HG03139 (cell line): ENCODE data around the gene TMEFF2.
"Not testable (repeated sequence)": the region's sequence is repeated elsewhere in the genome, so short reads cannot be mapped to it uniquely, and the experiment has no call there.

Experiments used
- ATAC-seq: cut with Tn5 transposase; IDR thresholded peaks from one replicate; pipeline ENCODE4 v1.9.1; 2021; ENCODE audit not compliant: unreplicated experiment

Gene TMEFF2

GRCh38 chr2:192132604-192133003 lies 62.1 kb downstream of the TMEFF2 start:
- ATAC-seq: not testable (repeated sequence)

GRCh38 chr2:192130312-192130711 lies 64.4 kb downstream of the TMEFF2 start:
- ATAC-seq: not testable (repeated sequence)

GRCh38 chr2:192128655-192129054 lies 66.1 kb downstream of the TMEFF2 start:
- no peak for ATAC-seq

- ATAC-seq: no peak
Observed at GRCh38 chr2:192127434-192127833, 67.3 kb downstream of the TMEFF2 start.

- ATAC-seq: no peak
Observed at GRCh38 chr2:192126912-192127311, 67.8 kb downstream of the TMEFF2 start.

GRCh38 chr2:192126426-192126825 lies 68.3 kb downstream of the TMEFF2 start:
- ATAC-seq: no peak

GRCh38 chr2:192124571-192124970 lies 70.2 kb downstream of the TMEFF2 start:
- ATAC-seq: no peak

- no peak for ATAC-seq
Observed at GRCh38 chr2:192123847-192124246, 70.9 kb downstream of the TMEFF2 start.

GRCh38 chr2:192122946-192123345 lies 71.8 kb downstream of the TMEFF2 start:
- ATAC-seq: no peak

GRCh38 chr2:192122141-192122540 lies 72.6 kb downstream of the TMEFF2 start:
- ATAC-seq: no peak

GRCh38 chr2:192119536-192119935 lies 75.2 kb downstream of the TMEFF2 start:
- no peak for ATAC-seq

- no peak for ATAC-seq
Observed at GRCh38 chr2:192117705-192118104, 77.0 kb downstream of the TMEFF2 start.

- not testable (repeated sequence) for ATAC-seq
Observed at GRCh38 chr2:192111536-192111935, 83.2 kb downstream of the TMEFF2 start.

GRCh38 chr2:192099742-192100141 lies 95.0 kb downstream of the TMEFF2 start:
- no peak for ATAC-seq

GRCh38 chr2:192098814-192099491 lies 95.8 kb downstream of the TMEFF2 start:
- ATAC-seq: no peak

GRCh38 chr2:192091476-192091875 lies 103.3 kb downstream of the TMEFF2 start:
- no peak for ATAC-seq

- ATAC-seq: no peak
Observed at GRCh38 chr2:192090911-192091310, 103.8 kb downstream of the TMEFF2 start.

- ATAC-seq: no peak
Observed at GRCh38 chr2:192087398-192087958, 107.3 kb downstream of the TMEFF2 start.

GRCh38 chr2:192082121-192082520 lies 112.6 kb downstream of the TMEFF2 start:
- ATAC-seq: no peak

GRCh38 chr2:192080096-192080495 lies 114.6 kb downstream of the TMEFF2 start:
- ATAC-seq: not testable (repeated sequence)

GRCh38 chr2:192073878-192074277 lies 120.9 kb downstream of the TMEFF2 start:
- ATAC-seq: no peak

GRCh38 chr2:192072778-192073177 lies 122.0 kb downstream of the TMEFF2 start:
- ATAC-seq: no peak

GRCh38 chr2:192072261-192072660 lies 122.5 kb downstream of the TMEFF2 start:
- ATAC-seq: no peak
